HepG2 (cell line): Measurements from ENCODE around the gene PSMD8. TPM values are rescaled to one million over a fixed set of nuclear protein-coding genes. Genes with fewer than 3 reads are reported as not detected.

ENCODE experiments used
- ATF1 ChIP-seq: IDR thresholded peaks from 2 replicates; pipeline ENCODE4 v1.6.1; 2016; ENCODE audit warnings: mild to moderate bottlenecking, control low read depth
- FOXC1 ChIP-seq: sonication (generic); formaldehyde crosslinking; IDR thresholded peaks from 2 replicates; pipeline ENCODE4 v1.8.0; 2022; ENCODE audit warnings: mild to moderate bottlenecking, missing genetic modification reagents, borderline replicate concordance
- FOXK1 ChIP-seq: sonication (generic); formaldehyde crosslinking; IDR thresholded peaks from 2 replicates; pipeline ENCODE4 v1.4.0; 2020; ENCODE audit warnings: low read depth, missing genetic modification reagents, borderline replicate concordance
- GRHL1 ChIP-seq: sonication (generic); formaldehyde crosslinking; conservative IDR thresholded peaks from 2 replicates; pipeline ENCODE4 v1.8.0; 2022; ENCODE audit warnings: missing genetic modification reagents
- HHEX ChIP-seq: IDR thresholded peaks from 2 replicates; pipeline ENCODE4 v1.6.1; 2016; ENCODE audit warnings: control low read depth
- IRF2 ChIP-seq: IDR thresholded peaks from 2 replicates; pipeline ENCODE4 v1.6.1; 2018; ENCODE audit warnings: missing genetic modification reagents, missing compliant biosample characterization
- MXD4 ChIP-seq: IDR thresholded peaks from 2 replicates; pipeline ENCODE4 v1.6.1; 2016; ENCODE audit warnings: mild to moderate bottlenecking, missing biosample characterization, missing genetic modification reagents
- PRMT3 ChIP-seq: sonication (generic); formaldehyde crosslinking; IDR thresholded peaks from 2 replicates; pipeline ENCODE4 v1.8.1; 2022; ENCODE audit warnings: low read depth, mild to moderate bottlenecking, moderate library complexity, missing genetic modification reagents, borderline replicate concordance
- SP2 ChIP-seq: sonication (generic); formaldehyde crosslinking; IDR thresholded peaks from 2 replicates; pipeline ENCODE4 v1.5.1; 2020; ENCODE audit warnings: mild to moderate bottlenecking, missing genetic modification reagents
- TFDP2 ChIP-seq: sonication (generic); formaldehyde crosslinking; IDR thresholded peaks from 2 replicates; pipeline ENCODE4 v1.4.0; 2020; ENCODE audit warnings: missing genetic modification reagents
- U2AF2 ChIP-seq: fragments of 200-400 bp; formaldehyde crosslinking; IDR thresholded peaks from 2 replicates; pipeline ENCODE4 v1.6.1; 2017; ENCODE audit warnings: low read depth, mild to moderate bottlenecking, low read length
- UBTF ChIP-seq: sonication (generic); formaldehyde crosslinking; IDR thresholded peaks from 2 replicates; pipeline ENCODE4 v1.4.0; 2020; ENCODE audit warnings: mild to moderate bottlenecking, missing genetic modification reagents
- ZBTB25 ChIP-seq: IDR thresholded peaks from 2 replicates; pipeline ENCODE4 v1.6.1; 2018; ENCODE audit warnings: missing genetic modification reagents
- ZNF33B ChIP-seq: sonication (generic); formaldehyde crosslinking; IDR thresholded peaks from 2 replicates; pipeline ENCODE4 v1.5.1; 2020; ENCODE audit warnings: mild to moderate bottlenecking, missing genetic modification reagents
- ZNF44 ChIP-seq: sonication (generic); formaldehyde crosslinking; IDR thresholded peaks from 2 replicates; pipeline ENCODE4 v1.5.1; 2020; ENCODE audit warnings: mild to moderate bottlenecking, missing genetic modification reagents
- ZNF644 ChIP-seq: IDR thresholded peaks from 2 replicates; pipeline ENCODE4 v1.6.1; 2016; ENCODE audit warnings: low read depth
- ZNF740 ChIP-seq: sonication (generic); formaldehyde crosslinking; IDR thresholded peaks from 2 replicates; pipeline ENCODE4 v1.4.0; 2020; ENCODE audit warnings: missing genetic modification reagents
- ZNF790 ChIP-seq: sonication (generic); formaldehyde crosslinking; IDR thresholded peaks from 2 replicates; pipeline ENCODE4 v1.8.0; 2022; ENCODE audit warnings: missing genetic modification reagents, mild to moderate bottlenecking, borderline replicate concordance
- polyA plus RNA-seq, 8 experiments: library from polyadenylated mRNA; depleted of rRNA in 3 of 8; stranded (reverse) in 7 of 8; unstranded in 1 of 8; fragments of >200 nt; fragmentation: Illumina TruSeq in 4 of 8; extraction: Trizol in 4 of 8; gene quantifications; 2 replicates each; pipeline versions ENCODE4 v1.2.1 to v1.2.3, GENCODE V29; 2011 to 2016; ENCODE audit warnings: low read depth in 4 of 8, missing spikeins in 1 of 8, mixed read lengths in 1 of 8; ENCODE audit not compliant: insufficient read depth in 1 of 8
- total RNA-seq, 5 experiments: library from RNA; depleted of rRNA; stranded (reverse); fragments of >200 nt; fragmentation: Illumina TruSeq; extraction: Trizol; gene quantifications; 2 replicates each; pipeline ENCODE4 v1.2.3, GENCODE V29; 2016; ENCODE audit warnings: low read depth in 1 of 5

Gene PSMD8
- total and polyA plus RNA-seq, 2 of the 13 experiments (the other 11 are each of a cell fraction or from before 2014, with no cell fraction given): 162 to 296 TPM

GRCh38 chr19:38374332-38375097, at the start of gene PSMD8 (continued):
- TF ChIP-seq ZNF644 (CRISPR knock-in tag) (no peak), ZNF790 (CRISPR knock-in tag) (peak; percentile 75; the same call in 1 of the 2 replicates), UBTF (CRISPR knock-in tag) (peak; percentile 96), ATF1 (CRISPR knock-in tag) (peak; percentile 93), TFDP2 (CRISPR knock-in tag) (peak; percentile 68; the same call in 1 of the 2 replicates), FOXK1 (CRISPR knock-in tag) (0 out of 2 replicates have a peak, but pooled peaks have one; percentile 49), ZNF44 (no peak), MXD4 (CRISPR knock-in tag) (peak; percentile 62; the same call in 1 of the 2 replicates), ZBTB25 (no peak; the same call in 1 of the 2 replicates), ZNF740 (CRISPR knock-in tag) (peak; percentile 96), U2AF2 (no peak), FOXC1 (CRISPR knock-in tag) (peak; percentile 82; the same call in 1 of the 2 replicates), GRHL1 (no peak), IRF2 (CRISPR knock-in tag) (0 out of 2 replicates have a peak, but pooled peaks have one; percentile 65), HHEX (no peak), SP2 (CRISPR knock-in tag) (peak; percentile 66; the same call in 1 of the 2 replicates), ZNF33B (CRISPR knock-in tag) (no peak), PRMT3 (CRISPR knock-in tag) (peak; percentile 76; the same call in 1 of the 2 replicates)
